ENCODE data around the gene RIBC2. TPM values are rescaled to one million over a fixed set of nuclear protein-coding genes. Genes with fewer than 3 reads are reported as not detected.

RIBC2 gene
- total and polyA plus RNA-seq, 2 of the 13 experiments (the other 11 are each of a cell fraction or from before 2014, with no cell fraction given): 0.55 TPM; not detected in 1

- TF ChIP-seq HDAC1 (CRISPR knock-in tag; IDR thresholded peaks at IDR 0.05) (no peak), ZBTB1 (CRISPR knock-in tag; IDR thresholded peaks at IDR 0.05; ENCODE audit: borderline replicate concordance) (no peak), HNF1A (IDR thresholded peaks at IDR 0.05; ENCODE audit: low read depth) (no peak), HNF1A (CRISPR knock-in tag; IDR thresholded peaks at IDR 0.05; ENCODE audit: borderline replicate concordance) (no peak), PRDM15 (CRISPR knock-in tag; IDR thresholded peaks at IDR 0.05) (no peak), FOXA3 (CRISPR knock-in tag; IDR thresholded peaks at IDR 0.05) (peak; percentile 83), MXD3 (CRISPR knock-in tag; IDR thresholded peaks at IDR 0.05) (no peak), ARID4A (CRISPR knock-in tag; IDR thresholded peaks at IDR 0.05; ENCODE audit: borderline replicate concordance) (peak; percentile 56; the same call in 1 of the 2 replicates), ZNF30 (CRISPR knock-in tag; IDR thresholded peaks at IDR 0.05) (no peak), KLF9 (CRISPR knock-in tag; IDR thresholded peaks at IDR 0.05; ENCODE audit: low read depth) (no peak), PHF20 (CRISPR knock-in tag; IDR thresholded peaks at IDR 0.05) (0 out of 2 replicates have a peak, but pooled peaks have one; percentile 24), CBX2 (IDR thresholded peaks at IDR 0.05; ENCODE audit: low read depth, low read length) (no peak), CBX2 (CRISPR knock-in tag; IDR thresholded peaks at IDR 0.05; ENCODE audit: low read depth) (no peak), NFYB (CRISPR knock-in tag; IDR thresholded peaks at IDR 0.05) (no peak), E2F1 (CRISPR knock-in tag; IDR thresholded peaks at IDR 0.05) (peak; percentile 96)
Measured at GRCh38 chr22:45413368-45414211, at the start of gene RIBC2, which contains the start of gene SMC1B (continued).

Measured in HepG2 (cell line).